Measurements from ENCODE around the gene SERPINA6.
"Not testable (repeated sequence)": the region's sequence is repeated elsewhere in the genome, so short reads cannot be mapped to it uniquely, and the experiment has no call there.

Gene SERPINA6

GRCh38 chr14:94322648-94323570 lies at the start of gene SERPINA6:
TSS of gene SERPINA6 (minus strand) at chr14:94323336. CDS start at chr14:94314648, 8,688 bp downstream.
- FAIRE-seq (peak; percentile 64), DNase-seq (ENCODE audit: extremely low spot score, insufficient read length, low read depth) (no peak)

GRCh38 chr14:94372021-94372605 lies 49.0 kb upstream of the SERPINA6 start:
- FAIRE-seq (no peak), DNase-seq (ENCODE audit: extremely low spot score, insufficient read length, low read depth) (no peak)

- DNase-seq (ENCODE audit: extremely low spot score, insufficient read length, low read depth) (no peak), FAIRE-seq (no peak)
Measured at GRCh38 chr14:94370524-94370910, 47.4 kb upstream of the SERPINA6 start.

GRCh38 chr14:94369766-94370523 lies 46.8 kb upstream of the SERPINA6 start:
- DNase-seq (ENCODE audit: extremely low spot score, insufficient read length, low read depth); FAIRE-seq: not testable (repeated sequence)

- no peak for FAIRE-seq
Measured at GRCh38 chr14:94368956-94369355, 45.8 kb upstream of the SERPINA6 start.

GRCh38 chr14:94368243-94368590 lies 45.1 kb upstream of the SERPINA6 start:
- FAIRE-seq, result no peak

More at GRCh38 chr14:94368956-94369355, 45.8 kb upstream of the SERPINA6 start:
- DNase-seq (ENCODE audit: extremely low spot score, insufficient read length, low read depth), result no peak

GRCh38 chr14:94367347-94368242 lies 44.5 kb upstream of the SERPINA6 start:
- DNase-seq (ENCODE audit: extremely low spot score, insufficient read length, low read depth), result no peak
- no peak for FAIRE-seq

More at GRCh38 chr14:94368243-94368590, 45.1 kb upstream of the SERPINA6 start:
- no peak for DNase-seq (ENCODE audit: extremely low spot score, insufficient read length, low read depth)

- DNase-seq (ENCODE audit: extremely low spot score, insufficient read length, low read depth), result no peak
- no peak for FAIRE-seq
Measured at GRCh38 chr14:94366146-94366915, 43.2 kb upstream of the SERPINA6 start, which contains the start of gene SERPINA2. TSS of gene SERPINA2 (minus strand) at chr14:94366698.

- no peak for FAIRE-seq
- no peak for DNase-seq (ENCODE audit: extremely low spot score, insufficient read length, low read depth)
Measured at GRCh38 chr14:94365624-94366023, 42.5 kb upstream of the SERPINA6 start.

GRCh38 chr14:94364964-94365363 lies 41.8 kb upstream of the SERPINA6 start:
- DNase-seq (ENCODE audit: extremely low spot score, insufficient read length, low read depth), result no peak
- no peak for FAIRE-seq

GRCh38 chr14:94364037-94364436 lies 40.9 kb upstream of the SERPINA6 start:
- DNase-seq (ENCODE audit: extremely low spot score, insufficient read length, low read depth) (no peak), FAIRE-seq (no peak)

GRCh38 chr14:94363151-94363624 lies 40.1 kb upstream of the SERPINA6 start:
- DNase-seq (ENCODE audit: extremely low spot score, insufficient read length, low read depth) (no peak), FAIRE-seq (no peak)

- no peak for FAIRE-seq
- DNase-seq (ENCODE audit: extremely low spot score, insufficient read length, low read depth), result no peak
Measured at GRCh38 chr14:94362614-94363133, 39.5 kb upstream of the SERPINA6 start.

GRCh38 chr14:94361682-94362081 lies 38.5 kb upstream of the SERPINA6 start:
- DNase-seq (ENCODE audit: extremely low spot score, insufficient read length, low read depth) (no peak), FAIRE-seq (no peak)

- DNase-seq (ENCODE audit: extremely low spot score, insufficient read length, low read depth) (no peak), FAIRE-seq (peak; percentile 38)
Measured at GRCh38 chr14:94360945-94361565, 37.9 kb upstream of the SERPINA6 start.

- FAIRE-seq (no peak), DNase-seq (ENCODE audit: extremely low spot score, insufficient read length, low read depth) (no peak)
Measured at GRCh38 chr14:94357166-94357565, 34.0 kb upstream of the SERPINA6 start.

GRCh38 chr14:94356379-94357056 lies 33.4 kb upstream of the SERPINA6 start:
- DNase-seq (ENCODE audit: extremely low spot score, insufficient read length, low read depth) (no peak), FAIRE-seq (no peak)
